GM19025 (cell line): ENCODE data around the gene RPTOR.

Experiments
- ATAC-seq: cut with Tn5 transposase; IDR thresholded peaks from one replicate; pipeline ENCODE4 v1.9.1; 2021; ENCODE audit warnings: mild to moderate bottlenecking, low read depth, moderate library complexity; ENCODE audit not compliant: unreplicated experiment

Gene RPTOR

DNA sequence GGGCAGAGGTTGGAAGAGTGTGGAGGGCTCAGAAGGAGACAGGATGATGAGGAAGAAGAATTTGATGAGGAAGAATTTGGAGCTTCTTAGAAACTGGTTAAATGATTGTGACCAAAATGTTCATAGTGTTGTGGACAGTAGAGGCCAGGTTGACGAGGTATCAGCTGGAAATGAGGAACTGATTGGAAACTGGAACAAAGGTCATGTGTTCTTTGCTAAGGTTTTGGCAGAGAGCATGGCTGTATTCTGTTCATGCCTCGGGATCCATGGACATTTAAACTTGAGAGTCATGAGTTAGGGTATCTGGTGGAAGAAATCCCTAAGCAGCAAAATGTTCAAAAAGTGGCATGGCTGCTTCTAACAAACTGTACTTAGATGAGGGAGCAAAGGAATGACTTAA, 466.3 kb downstream of the RPTOR start:
- no peak for ATAC-seq

DNA sequence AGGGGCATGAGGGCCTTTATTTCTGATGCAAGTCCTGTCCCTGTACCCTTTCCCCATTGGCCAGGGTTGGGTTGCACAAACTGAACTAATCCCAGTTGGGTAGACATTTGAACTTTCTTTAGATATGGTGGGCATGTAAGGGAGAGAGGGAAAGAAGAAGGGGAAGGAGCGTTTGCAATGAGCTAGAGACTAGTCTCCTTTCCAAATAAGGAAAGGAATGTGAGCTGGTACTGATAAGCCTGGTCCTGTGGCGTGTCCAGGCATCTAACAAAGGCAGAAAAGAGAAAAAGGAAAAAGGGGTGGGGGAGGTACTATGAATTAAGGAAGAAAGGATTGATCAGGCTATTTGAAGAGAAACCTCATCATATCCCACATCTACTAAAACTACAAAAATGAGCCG, 467.3 kb downstream of the RPTOR start:
- ATAC-seq, result no peak

DNA sequence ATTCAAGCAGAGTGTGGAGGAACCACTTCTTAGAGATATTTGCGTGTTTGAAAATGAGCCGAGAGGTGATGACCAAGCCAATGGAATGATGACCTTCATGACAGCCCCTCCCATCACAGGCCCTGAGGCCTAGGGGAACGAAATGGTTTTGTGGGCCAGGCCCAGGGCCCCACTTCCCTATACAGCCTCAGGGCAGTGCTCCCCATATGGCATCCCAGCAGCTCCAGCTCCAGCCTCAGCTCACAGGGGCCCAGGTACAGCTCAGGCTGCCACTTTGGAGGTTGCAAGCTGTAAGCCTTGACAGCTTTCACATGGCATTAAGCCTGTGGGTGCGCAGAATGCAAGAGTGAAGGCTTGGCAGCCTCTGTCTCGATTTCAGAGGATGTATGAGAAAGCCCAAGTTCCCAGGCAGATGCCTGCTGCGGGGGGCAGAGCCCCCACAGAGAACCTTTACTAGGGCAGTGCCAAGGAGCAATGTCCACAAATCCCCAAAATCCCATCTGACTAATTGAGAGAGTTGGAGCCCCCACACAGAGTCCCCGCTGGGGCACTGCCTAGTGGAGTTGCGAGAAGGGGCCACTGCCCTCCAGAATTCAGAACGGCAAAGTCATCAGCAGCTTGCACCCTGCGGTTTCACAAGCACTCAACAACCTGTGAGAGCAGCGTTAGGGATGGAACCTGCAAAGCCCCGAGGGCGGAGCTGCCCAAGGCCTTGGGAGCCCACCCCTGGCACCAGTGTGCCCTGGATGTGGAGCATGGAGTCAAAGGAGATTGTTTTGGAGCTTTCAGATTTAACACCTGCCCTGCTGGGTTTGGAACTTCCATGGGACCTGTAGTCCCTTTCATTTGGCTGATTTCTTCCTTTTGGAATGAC, 468.2 kb downstream of the RPTOR start:
- no peak for ATAC-seq

GRCh38 chr17:81013642-81014041, 469.0 kb downstream of the RPTOR start:
- no peak for ATAC-seq

DNA sequence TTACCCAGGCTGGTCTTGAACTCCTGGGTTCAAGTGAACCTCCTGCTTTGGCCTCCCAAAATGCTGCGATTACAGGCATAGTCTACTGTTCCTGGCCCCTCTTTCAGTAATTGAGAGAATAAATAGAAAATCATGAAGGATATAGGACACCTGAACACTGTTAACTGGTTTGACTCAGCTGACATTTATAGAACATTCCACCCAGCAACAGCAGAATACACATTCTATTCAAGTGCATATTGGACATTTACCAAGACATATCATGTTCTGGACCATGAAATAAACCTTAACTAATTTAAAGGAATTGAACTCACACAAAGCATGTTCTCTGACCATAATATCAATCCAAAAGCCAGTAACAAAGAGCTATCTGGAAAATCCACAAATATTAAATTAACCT, 470.5 kb downstream of the RPTOR start:
- no peak for ATAC-seq
